Vagina (tissue), 2 donors: ENCODE results near the gene RABAC1. TPM values are rescaled to one million over a fixed set of nuclear protein-coding genes. Genes with fewer than 3 reads are reported as not detected.
A peak's percentile ranks its signal among the peaks of the same experiment; 100 is the strongest.

ENCODE experiments used
- DNase-seq, 2 donors: peaks; one replicate each; pipeline ENCODE4 v3.0.0-alpha.2; 2017; ENCODE audit errors: extremely low spot score in 2 of 2
- H3K27ac ChIP-seq: fragments of 200-600 bp; sonication (generic); one replicate; pipeline ENCODE4 v1.5.1; 2019
- H3K27me3 ChIP-seq: fragments of 200-600 bp; sonication (generic); one replicate; pipeline ENCODE4 v1.5.1; 2019
- H3K36me3 ChIP-seq, 2 donors: fragments of 200-600 bp; sonication (generic); one replicate each; pipeline ENCODE4 v1.5.1; 2017 to 2019
- H3K4me1 ChIP-seq: fragments of 200-600 bp; sonication (generic); one replicate; pipeline ENCODE4 v1.5.1; 2019
- H3K4me3 ChIP-seq, 2 donors: fragments of 200-600 bp; sonication (generic); 1 replicate in 1 of 2; 2 replicates in 1 of 2; pipeline ENCODE4 v1.5.1; 2016 to 2019
- H3K9me3 ChIP-seq: fragments of 200-600 bp; sonication (generic); one replicate; pipeline ENCODE4 v1.5.1; 2019
- CTCF ChIP-seq, 3 experiments: fragments of 450-650 bp in 2 of 3; fragments of 200-600 bp in 1 of 3; sonication (generic) in 1 of 3; IDR thresholded peaks; one replicate each; pipeline ENCODE4 v1.5.1; 2017 to 2019; ENCODE audit warnings: antibody characterized with exemption in 3 of 3, mild to moderate bottlenecking in 2 of 3, moderate library complexity in 2 of 3
- POLR2A ChIP-seq, 2 donors: fragments of 450-650 bp; IDR thresholded peaks; one replicate each; pipeline ENCODE4 v1.6.1; 2017; ENCODE audit warnings: antibody characterized with exemption in 2 of 2, mild to moderate bottlenecking in 2 of 2, moderate library complexity in 2 of 2
- POLR2AphosphoS5 ChIP-seq, 2 donors: sonication (generic); formaldehyde crosslinking; IDR thresholded peaks; one replicate each; pipeline ENCODE4 v1.9.0; 2017; ENCODE audit warnings: antibody characterized with exemption in 2 of 2, mild to moderate bottlenecking in 2 of 2, low read depth in 1 of 2; ENCODE audit not compliant: insufficient read depth in 1 of 2
- intact Hi-C: fragments of 100-400 bp; cut with DNase I; formaldehyde crosslinking; loops from one replicate; pipeline ENCODE4 v1.15.1; 2023
- total RNA-seq: library from RNA; depleted of rRNA; stranded (reverse); fragments of >200 nt; gene quantifications from one replicate; pipeline ENCODE4 v1.2.3, GENCODE V29; 2016

RABAC1 gene
- total RNA-seq, 1 donor from 2014 or later = 263 TPM

- no peak for TF ChIP-seq CTCF (IDR thresholded peaks at IDR 0.05)
- Histone ChIP-seq H3K9me3 (no peaks in the 10 kb centered on the region), H3K4me3 (peak overlapping the region; percentile 36 to 50), H3K36me3 (no peaks in the 10 kb centered on the region), H3K4me1 (peaks cover 19% of the 10 kb centered on the region), H3K27me3 (peaks cover 43% of the 10 kb centered on the region), H3K27ac (no peak overlapping the region)
- DNase-seq = no peak
- intact Hi-C loops = no loop called here
These were observed 30.2 kb downstream of the RABAC1 start for GRCh38 chr19:41928754-41929535.

GRCh38 chr19:41928221-41928683, 30.9 kb downstream of the RABAC1 start, which contains the start of gene ERFL:
TSS of gene ERFL (minus strand) at chr19:41928449. CDS start at chr19:41912919, 15,530 bp downstream.
- TF ChIP-seq POLR2A (IDR thresholded peaks at IDR 0.05) (no peak), POLR2AphosphoS5 (IDR thresholded peaks at IDR 0.05; ENCODE audit: insufficient read depth in 1 of 2, low read depth in 1 of 2) (no peak), CTCF (IDR thresholded peaks at IDR 0.05) (no peak)
- H3K4me1 ChIP-seq = peaks cover 19% of the 10 kb centered on the region
- peak within 1 kb of the TSS; percentile 36 to 50 for H3K4me3 ChIP-seq
- H3K36me3 ChIP-seq = no peaks in the 10 kb centered on the region
- intact Hi-C loops = no loop called here
- DNase-seq = no peak
- H3K27ac ChIP-seq = no peak within 1 kb of the TSS
- H3K27me3 ChIP-seq = peaks cover 43% of the 10 kb centered on the region
- H3K9me3 ChIP-seq = no peaks in the 10 kb centered on the region

- H3K27me3 ChIP-seq = peaks cover 43% of the 10 kb centered on the region
- intact Hi-C loops = no loop called here
These were observed 31.5 kb downstream of the RABAC1 start for GRCh38 chr19:41927497-41928192.

GRCh38 chr19:41926763-41927496, 32.2 kb downstream of the RABAC1 start:
- intact Hi-C loops = no loop called here
- no peak for DNase-seq
- Histone ChIP-seq H3K27me3 (peaks cover 37% of the 10 kb centered on the region), H3K36me3 (no peaks in the 10 kb centered on the region), H3K4me3 (no peak overlapping the region), H3K4me1 (peaks cover 19% of the 10 kb centered on the region), H3K9me3 (no peaks in the 10 kb centered on the region), H3K27ac (no peak overlapping the region)
- no peak for TF ChIP-seq POLR2A (IDR thresholded peaks at IDR 0.05)
- TF ChIP-seq CTCF (IDR thresholded peaks at IDR 0.05) = no peak
- TF ChIP-seq POLR2AphosphoS5 (IDR thresholded peaks at IDR 0.05; ENCODE audit: insufficient read depth in 1 of 2, low read depth in 1 of 2) = no peak

More at GRCh38 chr19:41927497-41928192, 31.5 kb downstream of the RABAC1 start:
- TF ChIP-seq CTCF (IDR thresholded peaks at IDR 0.05) (no peak), POLR2AphosphoS5 (IDR thresholded peaks at IDR 0.05; ENCODE audit: insufficient read depth in 1 of 2, low read depth in 1 of 2) (no peak)
- H3K27ac ChIP-seq = no peak overlapping the region
- peak overlapping the region; percentile 36 to 50 for H3K4me3 ChIP-seq
- peaks cover 19% of the 10 kb centered on the region for H3K4me1 ChIP-seq
- no peaks in the 10 kb centered on the region for H3K36me3 ChIP-seq
- no peaks in the 10 kb centered on the region for H3K9me3 ChIP-seq
- DNase-seq = no peak
